ENCODE measurements around the gene PAGE2. TPM values are rescaled to one million over a fixed set of nuclear protein-coding genes. Genes with fewer than 3 reads are reported as not detected.
"Not testable (repeated sequence)": the region's sequence is repeated elsewhere in the genome, so short reads cannot be mapped to it uniquely, and the experiment has no call there.

The PAGE2 gene
- total RNA-seq, 3 donors from 2014 or later = not detected

DNA sequence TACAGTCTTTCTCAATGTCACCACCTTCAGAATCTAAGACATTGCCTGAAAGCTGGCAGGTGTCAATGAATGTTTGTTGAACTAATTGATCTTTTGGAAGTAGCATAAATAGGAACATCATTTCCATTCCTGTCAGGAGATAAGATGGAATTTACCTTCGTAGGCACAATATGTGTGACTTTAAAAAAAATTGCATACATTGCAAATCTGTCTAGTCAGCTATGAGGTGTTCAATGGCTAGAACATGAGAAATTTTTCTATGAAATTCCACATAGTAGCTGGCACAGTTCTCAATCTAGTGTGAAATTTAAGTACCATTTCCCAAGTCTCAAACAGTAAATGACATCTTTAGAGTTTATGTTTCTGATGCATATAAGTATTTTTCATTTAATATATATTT, 10.3 kb downstream of the PAGE2 start:
- intact Hi-C loops (cut with DNase I, micrococcal nuclease) = no loop called here
- H3K9me3 ChIP-seq = no peaks in the 10 kb centered on the region
- no peak for ATAC-seq
- no peak overlapping the region for H3K4me3 ChIP-seq
- no peaks in the 10 kb centered on the region for H3K36me3 ChIP-seq (ENCODE audit: low read depth)
- TF ChIP-seq, protein P1, sequence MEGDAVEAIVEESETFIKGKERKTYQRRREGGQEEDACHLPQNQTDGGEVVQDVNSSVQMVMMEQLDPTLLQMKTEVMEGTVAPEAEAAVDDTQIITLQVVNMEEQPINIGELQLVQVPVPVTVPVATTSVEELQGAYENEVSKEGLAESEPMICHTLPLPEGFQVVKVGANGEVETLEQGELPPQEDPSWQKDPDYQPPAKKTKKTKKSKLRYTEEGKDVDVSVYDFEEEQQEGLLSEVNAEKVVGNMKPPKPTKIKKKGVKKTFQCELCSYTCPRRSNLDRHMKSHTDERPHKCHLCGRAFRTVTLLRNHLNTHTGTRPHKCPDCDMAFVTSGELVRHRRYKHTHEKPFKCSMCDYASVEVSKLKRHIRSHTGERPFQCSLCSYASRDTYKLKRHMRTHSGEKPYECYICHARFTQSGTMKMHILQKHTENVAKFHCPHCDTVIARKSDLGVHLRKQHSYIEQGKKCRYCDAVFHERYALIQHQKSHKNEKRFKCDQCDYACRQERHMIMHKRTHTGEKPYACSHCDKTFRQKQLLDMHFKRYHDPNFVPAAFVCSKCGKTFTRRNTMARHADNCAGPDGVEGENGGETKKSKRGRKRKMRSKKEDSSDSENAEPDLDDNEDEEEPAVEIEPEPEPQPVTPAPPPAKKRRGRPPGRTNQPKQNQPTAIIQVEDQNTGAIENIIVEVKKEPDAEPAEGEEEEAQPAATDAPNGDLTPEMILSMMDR (IDR thresholded peaks at IDR 0.05) = no peak
- DNase-seq = no peak
- H3K4me1 ChIP-seq (ENCODE audit: low read depth) = no peaks in the 10 kb centered on the region

DNA sequence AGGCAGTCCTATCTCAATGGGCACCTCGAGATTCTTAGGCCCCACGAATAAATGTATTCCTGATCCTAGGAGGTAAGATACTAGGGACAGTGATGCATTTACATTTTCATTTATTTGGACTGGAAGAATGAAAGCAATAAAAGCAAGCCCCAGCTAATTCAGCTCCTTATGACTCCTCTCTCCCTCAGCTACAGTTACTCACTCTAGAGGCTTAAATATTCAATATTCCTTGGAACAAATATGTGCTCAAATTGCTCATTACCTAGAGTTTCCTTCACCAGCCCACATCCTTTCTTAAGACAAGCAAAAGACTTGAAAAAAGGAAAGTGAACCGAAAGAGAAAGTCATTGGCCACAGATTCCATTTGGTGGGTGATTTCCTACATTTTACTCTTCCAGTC, 13.9 kb downstream of the PAGE2 start:
- intact Hi-C loops (cut with DNase I, micrococcal nuclease) = no loop called here

DNA sequence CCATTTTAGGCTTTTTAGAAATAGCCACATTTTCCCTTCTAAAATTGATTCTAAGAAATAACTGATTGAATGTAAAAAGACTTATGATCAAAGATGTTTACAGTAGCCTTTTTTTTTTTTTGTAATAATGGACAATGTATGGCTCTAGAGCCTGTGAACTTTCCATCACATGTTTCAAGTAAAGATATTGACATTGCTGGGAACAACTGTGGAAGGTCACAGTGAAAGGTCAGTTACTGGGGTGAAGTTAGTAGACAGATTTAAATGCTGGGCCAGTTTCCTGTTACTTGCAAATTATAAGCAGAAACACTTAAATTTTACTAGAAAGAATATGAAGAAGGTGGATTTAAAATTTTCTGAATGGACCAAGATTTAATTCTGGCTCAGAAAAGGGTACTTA, 18.4 kb downstream of the PAGE2 start:
- no peak overlapping the region for H3K4me3 ChIP-seq
- intact Hi-C loops (cut with DNase I, micrococcal nuclease) = no loop called here
- H3K9me3 ChIP-seq = no peaks in the 10 kb centered on the region
- TF ChIP-seq, protein P1 (IDR thresholded peaks at IDR 0.05) = no peak
- no peak for ATAC-seq
- DNase-seq = no peak
- no peaks in the 10 kb centered on the region for H3K4me1 ChIP-seq (ENCODE audit: low read depth)
- no peaks in the 10 kb centered on the region for H3K36me3 ChIP-seq (ENCODE audit: low read depth)

More for the DNA sequence above, 13.9 kb downstream of the PAGE2 start:
- H3K4me1 ChIP-seq (ENCODE audit: low read depth) = no peaks in the 10 kb centered on the region
- H3K9me3 ChIP-seq = no peaks in the 10 kb centered on the region
- TF ChIP-seq, protein P1 (IDR thresholded peaks at IDR 0.05) = no peak
- DNase-seq (no peak), ATAC-seq (no peak)
- H3K4me3 ChIP-seq = no peak overlapping the region
- no peaks in the 10 kb centered on the region for H3K36me3 ChIP-seq (ENCODE audit: low read depth)

DNA sequence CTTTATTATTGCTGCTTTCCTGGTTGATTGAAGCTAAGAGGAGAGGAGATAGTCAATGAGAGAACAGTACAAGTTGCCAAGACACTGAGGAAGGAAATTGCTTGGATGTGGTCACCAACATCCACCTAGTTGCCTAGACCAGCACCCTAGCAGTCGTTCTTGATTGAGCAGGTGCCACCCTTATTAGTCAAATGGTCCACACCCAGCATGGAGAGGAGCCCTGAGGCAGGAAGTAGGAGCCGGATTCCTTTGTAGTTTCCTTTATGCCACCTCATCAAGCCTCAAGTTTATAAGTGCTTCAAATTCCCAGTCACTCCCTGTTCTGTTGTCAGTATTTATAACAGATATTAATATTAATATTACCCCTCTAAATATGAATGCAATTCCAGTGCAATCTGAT, 19.1 kb downstream of the PAGE2 start:
- no peaks in the 10 kb centered on the region for H3K9me3 ChIP-seq
- DNase-seq = no peak
- no peaks in the 10 kb centered on the region for H3K36me3 ChIP-seq (ENCODE audit: low read depth)
- intact Hi-C loops (cut with DNase I, micrococcal nuclease) = no loop called here
- ATAC-seq = no peak
- H3K4me1 ChIP-seq (ENCODE audit: low read depth) = no peaks in the 10 kb centered on the region
- H3K4me3 ChIP-seq = no peak overlapping the region
- TF ChIP-seq, protein P1 (IDR thresholded peaks at IDR 0.05) = no peak

DNA sequence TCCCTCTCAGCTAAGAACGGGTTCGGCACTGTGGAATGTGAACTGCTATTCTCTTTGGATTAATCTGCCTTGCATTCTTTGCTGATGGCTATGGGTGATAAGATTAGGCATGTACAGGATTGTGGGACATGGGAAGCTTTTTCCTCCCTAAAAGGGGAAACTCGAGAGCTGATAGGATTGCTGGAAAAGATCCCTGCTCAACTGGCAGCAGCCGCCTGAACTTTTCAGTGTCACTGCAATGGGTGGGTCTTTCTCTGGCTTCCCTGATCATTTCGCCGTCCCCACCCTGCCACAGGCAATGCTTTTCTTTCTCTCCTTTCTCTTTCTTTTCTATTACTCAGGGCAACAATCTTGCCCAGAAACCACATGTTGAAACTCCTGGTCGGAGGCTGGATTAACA, 20.5 kb downstream of the PAGE2 start:
- Histone ChIP-seq H3K36me3 (ENCODE audit: low read depth) (no peaks in the 10 kb centered on the region), H3K4me3 (no peak overlapping the region), H3K4me1 (ENCODE audit: low read depth) (no peaks in the 10 kb centered on the region), H3K9me3 (no peaks in the 10 kb centered on the region)
- intact Hi-C loops (cut with DNase I, micrococcal nuclease) = no loop called here
- TF ChIP-seq, protein P1 (IDR thresholded peaks at IDR 0.05) = no peak
- DNase-seq = no peak
- no peak for ATAC-seq

- intact Hi-C loops (cut with DNase I, micrococcal nuclease) = no loop called here
Measured at GRCh38 chrX:55111578-55112254, 22.9 kb downstream of the PAGE2 start.

DNA sequence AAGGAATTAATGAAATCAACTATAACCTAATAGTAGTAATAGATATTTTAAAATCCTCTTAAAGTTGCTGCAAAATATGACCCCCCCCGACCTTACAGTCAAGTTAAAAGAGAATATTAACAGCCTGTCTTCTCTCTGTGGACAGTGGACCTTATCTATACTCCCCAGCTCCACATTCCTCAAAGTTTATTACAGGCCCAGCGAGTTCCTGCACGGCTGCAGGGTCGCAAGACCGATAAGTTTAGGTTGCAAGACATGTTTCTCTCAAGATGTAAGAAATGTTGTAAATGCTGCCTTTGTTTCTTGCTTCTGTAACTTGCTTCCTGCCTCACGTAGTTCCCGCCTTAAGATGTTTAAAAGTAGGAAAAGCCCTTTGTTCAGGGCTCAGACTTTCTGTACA, 27.8 kb downstream of the PAGE2 start:
- H3K4me1 ChIP-seq (ENCODE audit: low read depth); intact Hi-C loops (cut with DNase I, micrococcal nuclease); H3K4me3 ChIP-seq; DNase-seq; ATAC-seq; H3K36me3 ChIP-seq (ENCODE audit: low read depth); H3K9me3 ChIP-seq: not testable (repeated sequence)

More at GRCh38 chrX:55111578-55112254, 22.9 kb downstream of the PAGE2 start:
- ATAC-seq = no peak
- H3K9me3 ChIP-seq = no peaks in the 10 kb centered on the region
- TF ChIP-seq, protein P1 (IDR thresholded peaks at IDR 0.05) = no peak
- no peak for DNase-seq
- no peaks in the 10 kb centered on the region for H3K36me3 ChIP-seq (ENCODE audit: low read depth)
- H3K4me3 ChIP-seq = no peak overlapping the region
- no peaks in the 10 kb centered on the region for H3K4me1 ChIP-seq (ENCODE audit: low read depth)
